ENCODE measurements around the gene FGGY. TPM values are rescaled to one million over a fixed set of nuclear protein-coding genes. Genes with fewer than 3 reads are reported as not detected.

The FGGY gene
- total and polyA plus RNA-seq, 2 donors (not counting 1 experiment from before 2014, with no cell fraction given) = 6.1 to 38.5 TPM

GRCh38 chr1:59664166-59664565 lies 367.3 kb downstream of the FGGY start:
- no peak overlapping the region for H3K4me3 ChIP-seq (ENCODE audit: control extremely low read depth in 1 of 5, extremely low read depth in 1 of 5, insufficient read depth in 1 of 5, low read depth in 2 of 5, low read length in 4 of 5)
- Mint-ChIP-seq H3K4me3 (no peak overlapping the region), H3K27ac (no peak overlapping the region), H3K4me1 (no peaks in the 10 kb centered on the region), H3K9me3 (ENCODE audit: insufficient read depth) (no peaks in the 10 kb centered on the region), H3K27me3 (no peaks in the 10 kb centered on the region)
- H3K4me1 ChIP-seq (ENCODE audit: control insufficient read depth in 2 of 2, insufficient read depth in 2 of 2, low read length in 2 of 2) = no peaks in the 10 kb centered on the region
- H3K27ac ChIP-seq (ENCODE audit: low read length in 2 of 2) = no peak overlapping the region
- CTCF ChIA-PET = no interaction called here
- no peaks in the 10 kb centered on the region for H3K27me3 ChIP-seq (replicated peaks in 1 of 4; ENCODE audit: control extremely low read depth in 1 of 4, control insufficient read depth in 3 of 4, insufficient read depth in 4 of 4, low read length in 3 of 4)
- POLR2A ChIA-PET = no interaction called here
- H3K36me3 ChIP-seq (replicated peaks in 1 of 2; ENCODE audit: control extremely low read depth in 1 of 2, control insufficient read depth in 1 of 2, extremely low read depth in 1 of 2, insufficient read depth in 2 of 2, low read length in 1 of 2) = peaks cover 0 to 8% of the 10 kb centered on the region in 2 experiments
- TF ChIP-seq CTCF (IDR thresholded peaks at IDR 0.05) = no peak
- TF ChIP-seq EZH2 (IDR thresholded peaks at IDR 0.05; ENCODE audit: borderline replicate concordance, insufficient read depth, low read depth, low read length, poor library complexity, severe bottlenecking) = no peak
- no peaks in the 10 kb centered on the region for H3K9me3 ChIP-seq (ENCODE audit: control extremely low read depth in 1 of 3, control insufficient read depth in 2 of 3, insufficient read depth in 1 of 3, low read length in 2 of 3)
- no peak overlapping the region for H3K9ac ChIP-seq (ENCODE audit: low read length)
- H4K20me1 ChIP-seq (ENCODE audit: control insufficient read depth, insufficient read depth, low read length, poor library complexity, severe bottlenecking) = no peaks in the 10 kb centered on the region
- no peak for DNase-seq
- ATAC-seq (ENCODE audit: low read depth) = no peak
- H3K4me2 ChIP-seq (replicated peaks; ENCODE audit: low read depth, low read length, poor library complexity, severe bottlenecking) = no peak overlapping the region
- H3K79me2 ChIP-seq (ENCODE audit: control insufficient read depth, insufficient read depth, low read length) = no peaks in the 10 kb centered on the region
- WGBS (ENCODE audit: insufficient coverage) = 91% methylated on average over 5 of the region's 6 CpGs
- H2AFZ ChIP-seq (ENCODE audit: insufficient read depth, low read depth, low read length, poor library complexity, severe bottlenecking) = no peak overlapping the region
- intact Hi-C loops (cut with micrococcal nuclease) = no loop called here

- no peak for DNase-seq
- no CpG with 5 or more reads among the region's 1 CpG for WGBS (ENCODE audit: insufficient coverage)
- Histone ChIP-seq H3K27ac (ENCODE audit: low read length in 2 of 2) (no peak overlapping the region), H3K4me2 (replicated peaks; ENCODE audit: low read depth, low read length, poor library complexity, severe bottlenecking) (no peak overlapping the region), H3K9ac (ENCODE audit: low read length) (no peak overlapping the region), H3K9me3 (ENCODE audit: control extremely low read depth in 1 of 3, control insufficient read depth in 2 of 3, insufficient read depth in 1 of 3, low read length in 2 of 3) (no peaks in the 10 kb centered on the region), H4K20me1 (ENCODE audit: control insufficient read depth, insufficient read depth, low read length, poor library complexity, severe bottlenecking) (no peaks in the 10 kb centered on the region), H3K27me3 (replicated peaks in 1 of 4; ENCODE audit: control extremely low read depth in 1 of 4, control insufficient read depth in 3 of 4, insufficient read depth in 4 of 4, low read length in 3 of 4) (no peaks in the 10 kb centered on the region), H3K36me3 (replicated peaks in 1 of 2; ENCODE audit: control extremely low read depth in 1 of 2, control insufficient read depth in 1 of 2, extremely low read depth in 1 of 2, insufficient read depth in 2 of 2, low read length in 1 of 2) (peaks cover 0 to 5% of the 10 kb centered on the region in 2 experiments), H3K4me1 (ENCODE audit: control insufficient read depth in 2 of 2, insufficient read depth in 2 of 2, low read length in 2 of 2) (no peaks in the 10 kb centered on the region), H3K4me3 (ENCODE audit: control extremely low read depth in 1 of 5, extremely low read depth in 1 of 5, insufficient read depth in 1 of 5, low read depth in 2 of 5, low read length in 4 of 5) (no peak overlapping the region), H3K79me2 (ENCODE audit: control insufficient read depth, insufficient read depth, low read length) (no peaks in the 10 kb centered on the region), H2AFZ (ENCODE audit: insufficient read depth, low read depth, low read length, poor library complexity, severe bottlenecking) (no peak overlapping the region)
- POLR2A ChIA-PET = interaction anchor here (0.7 kb wide), 1 partner anchor 282 kb away, joined by 3 read pairs; no protein-coding TSS in a partner anchor
- no peak for TF ChIP-seq CTCF (IDR thresholded peaks at IDR 0.05)
- no peak for TF ChIP-seq EZH2 (IDR thresholded peaks at IDR 0.05; ENCODE audit: borderline replicate concordance, insufficient read depth, low read depth, low read length, poor library complexity, severe bottlenecking)
- Mint-ChIP-seq H3K27ac (no peak overlapping the region), H3K4me3 (no peak overlapping the region), H3K9me3 (ENCODE audit: insufficient read depth) (no peaks in the 10 kb centered on the region), H3K27me3 (no peaks in the 10 kb centered on the region), H3K4me1 (no peaks in the 10 kb centered on the region)
- CTCF ChIA-PET = interaction anchor here (1.6 kb wide), 1 partner anchor 33 kb away, joined by 4 read pairs; no protein-coding TSS in a partner anchor
- intact Hi-C loops (cut with micrococcal nuclease) = no loop called here
- no peak for ATAC-seq (ENCODE audit: low read depth)
Measured at GRCh38 chr1:59666106-59666505, 369.2 kb downstream of the FGGY start.
